Neutrophil (primary cell): ENCODE results near the gene TMEM59L.

Experiments used
- H3K27ac ChIP-seq: fragments of 200-600 bp; sonication (generic); 2 replicates; pipeline ENCODE4 v1.5.1; 2016; ENCODE audit warnings: mild to moderate bottlenecking, moderate library complexity
- H3K27me3 ChIP-seq: fragments of 200-600 bp; sonication (generic); 2 replicates; pipeline ENCODE4 v1.6.0; 2016; ENCODE audit warnings: mild to moderate bottlenecking
- H3K36me3 ChIP-seq: fragments of 200-600 bp; sonication (generic); 2 replicates; pipeline ENCODE4 v1.5.1; 2017
- H3K4me1 ChIP-seq, 2 experiments: fragments of 200-600 bp in 1 of 2; sonication (generic) in 1 of 2; 1 replicate in 1 of 2; 2 replicates in 1 of 2; pipeline versions ENCODE4 v1.5.1 to v1.6.1; 2013 to 2016; ENCODE audit warnings: low read depth in 1 of 2, low read length in 1 of 2, mild to moderate bottlenecking in 1 of 2, moderate library complexity in 1 of 2; ENCODE audit not compliant: control insufficient read depth in 1 of 2, insufficient read depth in 1 of 2
- H3K4me3 ChIP-seq, 2 experiments: fragments of 200-600 bp in 1 of 2; sonication (generic) in 1 of 2; 1 replicate in 1 of 2; 2 replicates in 1 of 2; pipeline ENCODE4 v1.5.1; 2013 to 2016; ENCODE audit warnings: low read depth in 1 of 2, low read length in 1 of 2, mild to moderate bottlenecking in 1 of 2, moderate library complexity in 1 of 2
- H3K9me3 ChIP-seq: fragments of 200-600 bp; sonication (generic); 2 replicates; pipeline ENCODE4 v1.5.1; 2016
- CTCF ChIP-seq: fragments of 200-600 bp; sonication (generic); IDR thresholded peaks from 2 replicates; pipeline ENCODE4 v1.5.1; 2016; ENCODE audit warnings: antibody characterized with exemption

TMEM59L gene

GRCh38 chr19:18662972-18663732 is 50.5 kb downstream of the TMEM59L start:
- Histone ChIP-seq H3K27me3 (peaks cover 8% of the 10 kb centered on the region), H3K9me3 (no peaks in the 10 kb centered on the region), H3K27ac (no peak overlapping the region), H3K36me3 (peaks cover 23% of the 10 kb centered on the region), H3K4me3 (no peak overlapping the region), H3K4me1 (no peaks in the 10 kb centered on the region)
- TF ChIP-seq CTCF: no peak

GRCh38 chr19:18663940-18664530 is 51.4 kb downstream of the TMEM59L start:
- H3K4me3 ChIP-seq: no peak overlapping the region
- H3K27ac ChIP-seq: no peak overlapping the region
- TF ChIP-seq CTCF: no peak
- no peaks in the 10 kb centered on the region for H3K9me3 ChIP-seq
- peaks cover 6% of the 10 kb centered on the region for H3K27me3 ChIP-seq
- H3K36me3 ChIP-seq: peaks cover 32% of the 10 kb centered on the region
- no peaks in the 10 kb centered on the region for H3K4me1 ChIP-seq

DNA sequence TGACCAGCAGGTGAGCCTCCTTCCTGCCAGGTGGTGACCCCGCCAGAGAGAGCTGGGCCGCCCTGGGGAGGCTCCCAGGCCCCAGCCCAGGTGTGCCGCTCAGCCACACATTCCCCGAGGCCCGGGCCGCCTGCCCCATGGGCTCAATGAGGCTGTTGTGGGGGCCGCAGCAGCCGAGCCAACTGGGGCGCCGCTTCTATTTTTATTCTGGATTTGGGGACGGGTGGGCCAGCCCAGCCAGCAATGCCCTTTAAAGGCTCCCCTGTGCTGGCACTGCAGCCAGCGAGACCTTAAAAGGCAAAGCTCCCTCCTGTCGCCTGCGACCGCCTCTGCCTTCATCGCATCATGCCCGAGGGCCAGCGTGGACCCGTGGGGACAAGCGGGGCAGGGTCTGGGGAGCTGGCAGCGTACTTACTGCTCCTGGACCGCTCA is 53.1 kb downstream of the TMEM59L start:
- no peaks in the 10 kb centered on the region for H3K9me3 ChIP-seq
- H3K27ac ChIP-seq: no peak overlapping the region
- no peaks in the 10 kb centered on the region for H3K4me1 ChIP-seq
- H3K27me3 ChIP-seq: no peaks in the 10 kb centered on the region
- H3K4me3 ChIP-seq: no peak overlapping the region
- peaks cover 46% of the 10 kb centered on the region for H3K36me3 ChIP-seq
- no peak for TF ChIP-seq CTCF

GRCh38 chr19:18666317-18666716 is 53.6 kb downstream of the TMEM59L start:
- Histone ChIP-seq H3K4me3 (no peak overlapping the region), H3K4me1 (no peaks in the 10 kb centered on the region), H3K27ac (no peak overlapping the region), H3K27me3 (no peaks in the 10 kb centered on the region), H3K9me3 (no peaks in the 10 kb centered on the region), H3K36me3 (peaks cover 49% of the 10 kb centered on the region)
- TF ChIP-seq CTCF: no peak

DNA sequence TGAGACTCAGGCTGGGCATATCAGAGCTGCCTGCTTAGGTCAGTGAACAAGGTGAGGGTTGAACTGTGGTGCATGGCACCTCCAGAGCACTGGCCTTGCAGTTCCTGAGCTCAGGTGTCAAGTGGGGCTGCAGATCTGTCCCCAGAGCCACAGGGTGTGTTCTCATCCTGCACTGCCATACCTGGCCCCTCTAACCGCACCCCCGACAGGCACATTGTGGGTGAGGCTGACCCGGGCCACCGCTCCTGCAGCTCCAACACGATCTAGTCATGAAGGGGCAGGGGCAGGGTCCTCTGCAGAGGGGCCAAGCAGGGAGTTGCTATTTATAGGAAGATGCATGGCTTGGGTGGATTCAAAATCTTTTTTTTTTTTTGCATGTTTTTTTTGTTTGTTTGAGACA is 54.1 kb downstream of the TMEM59L start:
- no peak overlapping the region for H3K27ac ChIP-seq
- H3K36me3 ChIP-seq: peaks cover 49% of the 10 kb centered on the region
- no peaks in the 10 kb centered on the region for H3K27me3 ChIP-seq
- no peaks in the 10 kb centered on the region for H3K9me3 ChIP-seq
- no peaks in the 10 kb centered on the region for H3K4me1 ChIP-seq
- TF ChIP-seq CTCF: no peak
- no peak overlapping the region for H3K4me3 ChIP-seq
